Neural cell (in vitro differentiated cells): Measurements from ENCODE around the gene TBC1D19. TPM values are rescaled to one million over a fixed set of nuclear protein-coding genes. Genes with fewer than 3 reads are reported as not detected.
"Not testable (repeated sequence)": the region's sequence is repeated elsewhere in the genome, so short reads cannot be mapped to it uniquely, and the experiment has no call there.

Source experiments
- H2AFZ ChIP-seq: fragments of 200-600, 300-800 bp; sonication (generic), shearing (Covaris generic); 2 replicates; pipeline ENCODE4 v1.6.0; 2014; ENCODE audit warnings: low read depth, mild to moderate bottlenecking, antibody characterized with exemption, low read length, moderate library complexity
- H3F3A ChIP-seq: fragments of 200-600 bp; shearing (Covaris generic); 2 replicates; pipeline ENCODE4 v1.6.1; 2016; ENCODE audit warnings: mild to moderate bottlenecking, moderate library complexity, mixed read lengths, antibody characterized with exemption, low read length; ENCODE audit not compliant: insufficient read depth, poor library complexity, severe bottlenecking
- H3K27ac ChIP-seq: fragments of 200-600, 300-800 bp; sonication (generic), shearing (Covaris generic); 2 replicates; pipeline ENCODE4 v1.5.1; 2014; ENCODE audit warnings: mild to moderate bottlenecking, low read length, moderate library complexity
- H3K27me3 ChIP-seq: fragments of 300-800, 200-600 bp; sonication (generic), shearing (Covaris generic); 2 replicates; pipeline ENCODE4 v1.6.0; 2014; ENCODE audit warnings: mild to moderate bottlenecking, low read depth, low read length, moderate library complexity; ENCODE audit not compliant: insufficient read depth
- H3K36me3 ChIP-seq: fragments of 300-800, 200-600 bp; sonication (generic), shearing (Covaris generic); 2 replicates; pipeline ENCODE4 v1.5.1; 2014; ENCODE audit warnings: mild to moderate bottlenecking, antibody characterized with exemption, low read length, moderate library complexity; ENCODE audit not compliant: insufficient read depth
- H3K4me2 ChIP-seq: fragments of 300-800, 200-600 bp; sonication (generic), shearing (Covaris generic); 2 replicates; pipeline ENCODE4 v1.6.0; 2014; ENCODE audit warnings: mild to moderate bottlenecking, low read length
- H3K4me3 ChIP-seq: fragments of 300-800, 200-600 bp; sonication (generic), shearing (Covaris generic); 2 replicates; pipeline ENCODE4 v1.5.1; 2014; ENCODE audit warnings: mild to moderate bottlenecking, low read length, moderate library complexity
- H3K79me2 ChIP-seq: fragments of 200-600 bp; shearing (Covaris generic); replicated peaks from 2 replicates; pipeline ENCODE4 v1.6.0; 2014; ENCODE audit warnings: mild to moderate bottlenecking, low read length, moderate library complexity; ENCODE audit not compliant: insufficient read depth
- H3K9ac ChIP-seq: fragments of 300-800, 200-600 bp; sonication (generic), shearing (Covaris generic); 2 replicates; pipeline ENCODE4 v1.6.1; 2016; ENCODE audit warnings: mild to moderate bottlenecking, low read length, mixed read lengths
- H3K9me2 ChIP-seq: fragments of 200-600 bp; shearing (Covaris generic); 2 replicates; pipeline ENCODE4 v1.6.1; 2016; ENCODE audit warnings: mild to moderate bottlenecking, low read length, mixed read lengths; ENCODE audit not compliant: insufficient read depth
- H3K9me3 ChIP-seq: fragments of 200-600, 300-800 bp; sonication (generic), shearing (Covaris generic); 2 replicates; pipeline ENCODE4 v1.6.1; 2016; ENCODE audit warnings: mild to moderate bottlenecking, mixed run types, low read length, moderate library complexity, mixed read lengths
- H4K20me1 ChIP-seq: fragments of 200-600 bp; shearing (Covaris generic); 2 replicates; pipeline ENCODE4 v1.6.1; 2016; ENCODE audit warnings: mild to moderate bottlenecking, mixed run types; ENCODE audit not compliant: insufficient read depth
- CTCF ChIP-seq: fragments of 450-650 bp; IDR thresholded peaks from 2 replicates; pipeline ENCODE4 v1.5.1; 2014; ENCODE audit warnings: antibody characterized with exemption, mild to moderate bottlenecking, moderate library complexity; ENCODE audit not compliant: poor library complexity, severe bottlenecking
- EP300 ChIP-seq: fragments of 450-650 bp; conservative IDR thresholded peaks from 2 replicates; pipeline ENCODE4 v1.6.1; 2014; ENCODE audit warnings: antibody characterized with exemption, mild to moderate bottlenecking, moderate library complexity; ENCODE audit not compliant: poor library complexity, severe bottlenecking
- EZH2 ChIP-seq: fragments of 200-600, 300-800 bp; shearing (Covaris generic), sonication (generic); IDR thresholded peaks from 2 replicates; pipeline ENCODE4 v1.6.1; 2014; ENCODE audit warnings: antibody characterized with exemption, low read length, borderline replicate concordance, mild to moderate bottlenecking; ENCODE audit not compliant: insufficient read depth, poor library complexity, severe bottlenecking
- MXI1 ChIP-seq: fragments of 450-650 bp; conservative IDR thresholded peaks from 2 replicates; pipeline ENCODE4 v1.6.1; 2014; ENCODE audit warnings: antibody characterized with exemption, mild to moderate bottlenecking; ENCODE audit not compliant: poor library complexity, severe bottlenecking
- POLR2AphosphoS5 ChIP-seq: IDR thresholded peaks from 2 replicates; pipeline ENCODE4 v1.6.1; 2012
- RAD21 ChIP-seq: fragments of 450-650 bp; conservative IDR thresholded peaks from 2 replicates; pipeline ENCODE4 v1.6.1; 2014; ENCODE audit warnings: antibody characterized with exemption, mild to moderate bottlenecking, moderate library complexity
- REST ChIP-seq: IDR thresholded peaks from 2 replicates; pipeline ENCODE4 v1.6.1; 2012; ENCODE audit warnings: borderline replicate concordance
- SMC3 ChIP-seq: fragments of 450-650 bp; conservative IDR thresholded peaks from 2 replicates; pipeline ENCODE4 v1.6.1; 2014; ENCODE audit warnings: antibody characterized with exemption, mild to moderate bottlenecking, moderate library complexity; ENCODE audit not compliant: poor library complexity
- TAF1 ChIP-seq: IDR thresholded peaks from 2 replicates; pipeline ENCODE4 v1.6.1; 2012; ENCODE audit warnings: low read depth
- polyA plus RNA-seq: library from polyadenylated mRNA; depleted of rRNA; stranded (reverse); fragments of >200 nt; gene quantifications from 2 replicates; pipeline ENCODE4 v1.2.3, GENCODE V29; 2014

Gene TBC1D19
- polyA plus RNA-seq, 1 donor from 2014 or later, result 23.1 TPM

- Histone ChIP-seq H3K9ac (no peak overlapping the region), H3K9me3 (peaks cover 4% of the 10 kb centered on the region), H3K36me3 (no peaks in the 10 kb centered on the region), H3K27ac (no peak overlapping the region), H3K4me2 (no peak overlapping the region), H3F3A (no peaks in the 10 kb centered on the region), H2AFZ (no peak overlapping the region), H3K9me2 (no peaks in the 10 kb centered on the region), H3K27me3 (no peaks in the 10 kb centered on the region), H3K79me2 (peaks cover 59% of the 10 kb centered on the region), H4K20me1 (no peaks in the 10 kb centered on the region), H3K4me3 (no peak overlapping the region)
- no peak for TF ChIP-seq EP300
- no peak for TF ChIP-seq SMC3
- no peak for TF ChIP-seq RAD21
- TF ChIP-seq TAF1, result no peak
- no peak for TF ChIP-seq CTCF
- TF ChIP-seq REST, result no peak
- TF ChIP-seq POLR2AphosphoS5, result no peak
- TF ChIP-seq EZH2, result no peak
- TF ChIP-seq MXI1, result no peak
Measured at GRCh38 chr4:26589705-26590104, 5.8 kb downstream of the TBC1D19 start.

GRCh38 chr4:26590639-26591038, 6.8 kb downstream of the TBC1D19 start:
- Histone ChIP-seq H3F3A (no peaks in the 10 kb centered on the region), H3K36me3 (no peaks in the 10 kb centered on the region), H3K9me3 (peaks cover 4% of the 10 kb centered on the region), H3K79me2 (peaks cover 50% of the 10 kb centered on the region), H4K20me1 (no peaks in the 10 kb centered on the region), H3K27ac (no peak overlapping the region), H3K9ac (no peak overlapping the region), H3K27me3 (no peaks in the 10 kb centered on the region), H3K9me2 (no peaks in the 10 kb centered on the region), H3K4me3 (no peak overlapping the region), H2AFZ (no peak overlapping the region), H3K4me2 (no peak overlapping the region)
- TF ChIP-seq TAF1, result no peak
- TF ChIP-seq MXI1, result no peak
- TF ChIP-seq CTCF, result no peak
- no peak for TF ChIP-seq POLR2AphosphoS5
- TF ChIP-seq REST, result no peak

GRCh38 chr4:26593557-26593956, 9.7 kb downstream of the TBC1D19 start:
- H3K9me2 ChIP-seq, H4K20me1 ChIP-seq, H3F3A ChIP-seq, H3K9me3 ChIP-seq, H2AFZ ChIP-seq, H3K27ac ChIP-seq, H3K36me3 ChIP-seq, H3K27me3 ChIP-seq, H3K4me2 ChIP-seq, H3K9ac ChIP-seq, H3K4me3 ChIP-seq: not testable (repeated sequence)
- peaks cover 27% of the 10 kb centered on the region for H3K79me2 ChIP-seq
